Neuronal stem cell (in vitro differentiated cells): ENCODE results near the gene LAYN.

ENCODE experiments used
- DNase-seq: peaks from one replicate; pipeline ENCODE4 v3.0.0-alpha.2; 2013; ENCODE audit warnings: low spot score
- H2AFZ ChIP-seq: one replicate; pipeline ENCODE4 v1.6.1; 2013; ENCODE audit warnings: mild to moderate bottlenecking, low read length, inconsistent platforms
- H2AK5ac ChIP-seq: 2 replicates; pipeline ENCODE4 v1.6.1; 2013; ENCODE audit warnings: low read depth, mild to moderate bottlenecking, inconsistent platforms, low read length, moderate library complexity, mixed read lengths
- H2BK120ac ChIP-seq: 2 replicates; pipeline ENCODE4 v1.6.1; 2013; ENCODE audit warnings: low read depth, mild to moderate bottlenecking, inconsistent platforms, low read length, moderate library complexity, mixed read lengths
- H2BK12ac ChIP-seq: one replicate; pipeline ENCODE4 v1.6.1; 2013; ENCODE audit warnings: low read length, inconsistent platforms
- H2BK15ac ChIP-seq: 2 replicates; pipeline ENCODE4 v1.6.1; 2013; ENCODE audit warnings: mild to moderate bottlenecking, low read length, inconsistent platforms, mixed read lengths
- H2BK5ac ChIP-seq: one replicate; pipeline ENCODE4 v1.6.1; 2013; ENCODE audit warnings: inconsistent platforms, mild to moderate bottlenecking, low read length, moderate library complexity
- H3K14ac ChIP-seq: one replicate; pipeline ENCODE4 v1.6.1; 2013; ENCODE audit warnings: low read length, inconsistent platforms
- H3K18ac ChIP-seq: 2 replicates; pipeline ENCODE4 v1.6.1; 2013; ENCODE audit warnings: low read length, inconsistent platforms
- H3K23ac ChIP-seq: 2 replicates; pipeline ENCODE4 v1.6.1; 2013; ENCODE audit warnings: low read depth, mild to moderate bottlenecking, mixed read lengths, low read length, inconsistent platforms; ENCODE audit not compliant: poor library complexity
- H3K27ac ChIP-seq: replicated peaks from 3 replicates; pipeline ENCODE4 v1.5.1; 2013; ENCODE audit warnings: low read length, inconsistent platforms
- H3K27me3 ChIP-seq, 3 experiments: 2 replicates each; pipeline ENCODE4 v1.6.1; 2013; ENCODE audit warnings: low read length in 3 of 3, mild to moderate bottlenecking in 2 of 3, inconsistent platforms in 1 of 3, low read depth in 1 of 3, mixed read lengths in 1 of 3, moderate library complexity in 1 of 3; ENCODE audit not compliant: control insufficient read depth in 3 of 3, insufficient read depth in 3 of 3
- H3K36me3 ChIP-seq, 2 donors: replicated peaks in 1 of 2; 2 replicates each; pipeline ENCODE4 v1.6.1; 2013; ENCODE audit warnings: low read length in 2 of 2; ENCODE audit not compliant: control insufficient read depth in 2 of 2, insufficient read depth in 2 of 2
- H3K4ac ChIP-seq: 2 replicates; pipeline ENCODE4 v1.6.1; 2013; ENCODE audit warnings: inconsistent platforms, mild to moderate bottlenecking, low read length, moderate library complexity
- H3K4me1 ChIP-seq, 2 donors: 1 replicate in 1 of 2; 2 replicates in 1 of 2; pipeline ENCODE4 v1.6.1; 2013; ENCODE audit warnings: low read length in 2 of 2, low read depth in 1 of 2; ENCODE audit not compliant: control insufficient read depth in 2 of 2, insufficient read depth in 1 of 2
- H3K4me2 ChIP-seq: one replicate; pipeline ENCODE4 v1.6.1; 2013; ENCODE audit warnings: mild to moderate bottlenecking, low read length, inconsistent platforms; ENCODE audit not compliant: insufficient read depth, poor library complexity, severe bottlenecking
- H3K4me3 ChIP-seq, 2 donors: 2 replicates each; pipeline ENCODE4 v1.5.1; 2013; ENCODE audit warnings: low read length in 2 of 2, mild to moderate bottlenecking in 2 of 2, inconsistent platforms in 1 of 2, moderate library complexity in 1 of 2
- H3K79me1 ChIP-seq: one replicate; pipeline ENCODE4 v1.6.1; 2013; ENCODE audit warnings: low read depth, mild to moderate bottlenecking, inconsistent platforms, low read length, moderate library complexity
- H3K9ac ChIP-seq: one replicate; pipeline ENCODE4 v1.6.1; 2013; ENCODE audit warnings: mild to moderate bottlenecking, low read depth, low read length, inconsistent platforms; ENCODE audit not compliant: poor library complexity
- H3K9me3 ChIP-seq, 2 donors: replicated peaks in 1 of 2; 2 replicates each; pipeline versions ENCODE3 to v1.6.1; 2013; ENCODE audit warnings: low read length in 2 of 2, mild to moderate bottlenecking in 2 of 2, inconsistent platforms in 1 of 2, low read depth in 1 of 2, mixed read lengths in 1 of 2, moderate library complexity in 1 of 2; ENCODE audit not compliant: control insufficient read depth in 2 of 2, insufficient read depth in 1 of 2
- H4K8ac ChIP-seq: one replicate; pipeline ENCODE4 v1.6.1; 2013; ENCODE audit warnings: low read depth, mild to moderate bottlenecking, inconsistent platforms, low read length, moderate library complexity
- H4K91ac ChIP-seq: one replicate; pipeline ENCODE4 v1.6.1; 2013; ENCODE audit warnings: low read length, low read depth, mild to moderate bottlenecking, inconsistent platforms; ENCODE audit not compliant: poor library complexity
- WGBS, 2 donors: extraction: QIAGEN DNeasy Blood & Tissue Kit; methylation state at CpG; one replicate each; pipeline ENCODE4 v1.1.7; 2013; ENCODE audit warnings: missing lambda C conversion rate in 2 of 2, mixed read lengths in 1 of 2; ENCODE audit not compliant: insufficient read length in 2 of 2, insufficient replicate concordance in 1 of 2; ENCODE audit errors: extremely low coverage in 2 of 2; 5-methylcytosine and 5-hydroxymethylcytosine counted together

The LAYN gene

GRCh38 chr11:111514216-111515031 lies 26.1 kb upstream of the LAYN start, which contains the start of gene HOATZ:
TSS of gene HOATZ (plus strand) at chr11:111514778. CDS start at chr11:111514785, 7 bp downstream.
- Histone ChIP-seq H2BK120ac (no peak within 1 kb of the TSS), H3K14ac (no peak within 1 kb of the TSS), H3K23ac (no peak within 1 kb of the TSS), H3K9me3 (no peaks in the 10 kb centered on the region), H2BK5ac (no peak within 1 kb of the TSS), H3K27ac (no peak within 1 kb of the TSS), H3K4me3 (peak within 1 kb of the TSS in 1 of 2 donors; percentile 76), H4K91ac (no peak within 1 kb of the TSS), H3K4me1 (peaks cover 0 to 5% of the 10 kb centered on the region in 2 donors), H3K27me3 (peaks cover 2 to 72% (median 24%) of the 10 kb centered on the region in 3 experiments), H3K4me2 (peak within 1 kb of the TSS; percentile 93), H2AFZ (no peak within 1 kb of the TSS), H2AK5ac (no peak within 1 kb of the TSS), H2BK12ac (no peak within 1 kb of the TSS), H2BK15ac (no peak within 1 kb of the TSS), H3K18ac (no peak within 1 kb of the TSS), H3K4ac (no peak within 1 kb of the TSS), H3K9ac (no peak within 1 kb of the TSS), H3K79me1 (no peaks in the 10 kb centered on the region), H4K8ac (no peak within 1 kb of the TSS), H3K36me3 (no peaks in the 10 kb centered on the region)
- peak; percentile 68 for DNase-seq
- no CpG with 5 or more reads among the region's 39 CpGs for WGBS, 2 donors

DNA sequence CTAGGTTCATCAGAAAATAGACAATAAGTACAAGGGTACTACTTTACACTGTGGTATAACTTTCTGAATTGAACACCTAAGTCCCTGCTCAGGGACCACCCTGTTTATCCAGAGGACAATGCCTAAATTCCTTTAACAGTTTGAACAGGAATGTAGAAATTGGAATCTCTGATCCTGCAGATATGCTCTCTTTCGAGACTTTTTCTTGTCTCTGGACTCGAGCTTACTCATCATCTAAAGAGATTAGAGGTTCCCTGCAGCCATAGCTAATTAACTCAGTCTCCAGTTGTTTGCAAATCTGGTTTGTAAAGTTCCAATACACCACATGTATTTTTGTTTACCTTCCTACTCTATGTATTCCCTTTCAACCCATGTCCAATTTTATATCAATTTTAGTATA lies 24.9 kb upstream of the LAYN start:
- no peak overlapping the region for H2BK120ac ChIP-seq
- no peak overlapping the region for H3K14ac ChIP-seq
- no peak overlapping the region for H2AK5ac ChIP-seq
- peaks cover 2 to 70% (median 24%) of the 10 kb centered on the region in 3 experiments for H3K27me3 ChIP-seq
- H3K36me3 ChIP-seq: no peaks in the 10 kb centered on the region
- no peak overlapping the region for H4K91ac ChIP-seq
- H3K27ac ChIP-seq: no peak overlapping the region
- no peak overlapping the region for H2BK5ac ChIP-seq
- no CpG with 5 or more reads among the region's 2 CpGs for WGBS, 2 donors
- H3K79me1 ChIP-seq: no peaks in the 10 kb centered on the region
- no peak overlapping the region for H3K18ac ChIP-seq
- no peak for DNase-seq
- H3K4me2 ChIP-seq: no peak overlapping the region
- no peak overlapping the region for H2BK12ac ChIP-seq
- H3K9me3 ChIP-seq: no peaks in the 10 kb centered on the region
- H3K4me3 ChIP-seq: no peak overlapping the region
- no peak overlapping the region for H3K23ac ChIP-seq
- H2BK15ac ChIP-seq: no peak overlapping the region
- no peak overlapping the region for H4K8ac ChIP-seq
- peaks cover 0 to 5% of the 10 kb centered on the region in 2 donors for H3K4me1 ChIP-seq
- H2AFZ ChIP-seq: no peak overlapping the region
- H3K4ac ChIP-seq: no peak overlapping the region
- H3K9ac ChIP-seq: no peak overlapping the region

DNA sequence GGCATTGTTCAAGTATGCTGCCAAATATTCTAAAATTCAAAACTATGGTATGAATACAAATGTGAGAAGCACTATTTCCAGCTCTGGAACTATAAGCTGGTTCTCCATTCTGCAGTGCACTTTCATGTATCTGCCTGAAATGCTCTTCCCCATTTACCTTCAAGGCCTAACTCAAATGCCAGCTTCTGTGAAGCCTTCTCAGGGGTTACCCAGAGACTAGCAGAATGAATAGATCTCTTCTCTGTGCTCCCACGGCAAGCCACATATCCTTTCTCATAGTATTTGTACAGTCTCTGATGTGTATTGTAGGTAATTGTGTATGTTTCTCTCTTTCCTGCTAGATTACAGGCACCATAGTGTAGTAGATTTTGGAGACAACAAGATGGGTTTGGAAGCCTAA lies 21.9 kb upstream of the LAYN start:
- H3K9ac ChIP-seq: no peak overlapping the region
- no peak overlapping the region for H2BK12ac ChIP-seq
- peaks cover 0 to 52% (median 8%) of the 10 kb centered on the region in 3 experiments for H3K27me3 ChIP-seq
- no peaks in the 10 kb centered on the region for H3K36me3 ChIP-seq
- H2BK5ac ChIP-seq: no peak overlapping the region
- H2BK120ac ChIP-seq: no peak overlapping the region
- H3K4ac ChIP-seq: no peak overlapping the region
- peaks cover 0 to 5% of the 10 kb centered on the region in 2 donors for H3K4me1 ChIP-seq
- no peaks in the 10 kb centered on the region for H3K9me3 ChIP-seq
- no peaks in the 10 kb centered on the region for H3K79me1 ChIP-seq
- H3K4me2 ChIP-seq: no peak overlapping the region
- no peak overlapping the region for H3K14ac ChIP-seq
- no peak overlapping the region for H3K27ac ChIP-seq
- H3K18ac ChIP-seq: no peak overlapping the region
- no peak overlapping the region for H4K91ac ChIP-seq
- H2BK15ac ChIP-seq: no peak overlapping the region
- no peak overlapping the region for H2AK5ac ChIP-seq
- no peak for DNase-seq
- no peak overlapping the region for H2AFZ ChIP-seq
- no peak overlapping the region for H4K8ac ChIP-seq
- H3K4me3 ChIP-seq: no peak overlapping the region
- no peak overlapping the region for H3K23ac ChIP-seq
- WGBS, 2 donors: no CpG with 5 or more reads among the region's 1 CpG

DNA sequence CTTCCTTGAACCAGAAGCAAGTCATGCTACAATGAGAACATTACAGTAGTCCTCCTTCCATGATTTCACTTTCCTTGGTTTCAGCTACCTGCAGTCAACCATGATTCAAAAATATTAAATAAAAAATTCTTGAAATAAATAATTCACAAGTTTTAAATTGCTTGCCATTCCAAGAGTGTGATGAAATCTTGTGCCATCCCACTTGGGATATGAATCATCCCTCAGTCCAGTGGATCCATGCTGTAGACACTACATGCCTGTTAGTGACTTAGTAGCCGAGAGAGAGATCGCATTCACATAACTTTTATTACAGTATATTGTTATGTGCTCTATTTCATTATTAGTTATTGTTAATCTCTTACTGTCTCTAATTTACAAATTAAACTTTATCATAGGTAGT lies 20.0 kb upstream of the LAYN start:
- no peak overlapping the region for H2AFZ ChIP-seq
- no peak overlapping the region for H3K27ac ChIP-seq
- no peaks in the 10 kb centered on the region for H3K4me1 ChIP-seq
- H2AK5ac ChIP-seq: no peak overlapping the region
- no peaks in the 10 kb centered on the region for H3K79me1 ChIP-seq
- no peak overlapping the region for H3K14ac ChIP-seq
- no CpG with 5 or more reads among the region's 2 CpGs for WGBS, 2 donors
- H3K36me3 ChIP-seq: no peaks in the 10 kb centered on the region
- H2BK120ac ChIP-seq: no peak overlapping the region
- no peak overlapping the region for H4K8ac ChIP-seq
- H2BK15ac ChIP-seq: no peak overlapping the region
- H3K4ac ChIP-seq: no peak overlapping the region
- H3K23ac ChIP-seq: no peak overlapping the region
- H3K4me3 ChIP-seq: no peak overlapping the region
- peaks cover 0 to 39% (median 0%) of the 10 kb centered on the region in 3 experiments for H3K27me3 ChIP-seq
- no peak overlapping the region for H3K4me2 ChIP-seq
- H2BK12ac ChIP-seq: no peak overlapping the region
- H3K9me3 ChIP-seq: no peaks in the 10 kb centered on the region
- no peak overlapping the region for H4K91ac ChIP-seq
- no peak overlapping the region for H2BK5ac ChIP-seq
- H3K18ac ChIP-seq: no peak overlapping the region
- H3K9ac ChIP-seq: no peak overlapping the region
- DNase-seq: no peak
